SK-N-SH (cell line): ENCODE data around the gene TMEM54. TPM values are rescaled to one million over a fixed set of nuclear protein-coding genes. Genes with fewer than 3 reads are reported as not detected.

Experiments used
- CTCF ChIA-PET: fragments of 300-600, 350-600 bp; formaldehyde crosslinking; extraction: SDS; loops from one replicate; lab custom pipeline; 2021; lab: Yijun Ruan, JAX
- POLR2A ChIA-PET: fragments of 350-600 bp; sonication (Branson Sonifier 250); formaldehyde crosslinking; extraction: SDS; loops from one replicate; lab custom pipeline; 2020; ENCODE audit warnings: antibody characterized with exemption, inconsistent platforms; lab: Yijun Ruan, JAX
- DNase-seq: peaks from one replicate; pipeline ENCODE4 v3.0.0; 2012
- H2AFZ ChIP-seq: fragments of 200-600 bp; sonication (generic); 2 replicates; pipeline ENCODE4 v1.8.1; 2016; ENCODE audit warnings: antibody characterized with exemption, mild to moderate bottlenecking, low read depth
- H3F3A ChIP-seq: fragments of 200-600 bp; sonication (generic); replicated peaks from 2 replicates; pipeline ENCODE3; 2016; ENCODE audit warnings: antibody characterized with exemption, mild to moderate bottlenecking; ENCODE audit not compliant: insufficient read depth
- H3K27ac ChIP-seq, 2 experiments: fragments of 200-500 bp in 1 of 2; fragments of 200-600 bp in 1 of 2; sonication (Bioruptor generic) in 1 of 2; sonication (generic), shearing (Covaris generic) in 1 of 2; 2 replicates each; pipeline versions ENCODE4 v1.5.1 to v1.6.1; 2014 to 2016; ENCODE audit warnings: low read depth in 2 of 2, inconsistent platforms in 1 of 2, low read length in 1 of 2, mild to moderate bottlenecking in 1 of 2, mixed read lengths in 1 of 2
- H3K27me3 ChIP-seq: fragments of 200-600 bp; sonication (generic), shearing (Covaris generic); 2 replicates; pipeline ENCODE4 v1.6.1; 2016; ENCODE audit warnings: mixed run types; ENCODE audit not compliant: insufficient read depth
- H3K36me3 ChIP-seq, 2 experiments: fragments of 200-500 bp in 1 of 2; fragments of 200-600 bp in 1 of 2; sonication (Bioruptor generic) in 1 of 2; sonication (generic) in 1 of 2; replicated peaks in 1 of 2; 2 replicates each; pipeline versions ENCODE3 to v1.5.1; 2014 to 2016; ENCODE audit warnings: low read length in 1 of 2, mild to moderate bottlenecking in 1 of 2; ENCODE audit not compliant: insufficient read depth in 2 of 2, control insufficient read depth in 1 of 2
- H3K4me1 ChIP-seq, 2 experiments: fragments of 200-500 bp in 1 of 2; fragments of 200-600 bp in 1 of 2; sonication (Bioruptor generic) in 1 of 2; sonication (generic), shearing (Covaris generic) in 1 of 2; 2 replicates each; pipeline versions ENCODE4 v1.5.1 to v1.6.1; 2014 to 2016; ENCODE audit warnings: low read depth in 1 of 2, low read length in 1 of 2, mixed run types in 1 of 2; ENCODE audit not compliant: insufficient read depth in 2 of 2, control insufficient read depth in 1 of 2
- H3K4me2 ChIP-seq: fragments of 200-600 bp; sonication (generic), shearing (Covaris generic); 2 replicates; pipeline ENCODE4 v1.6.1; 2017; ENCODE audit warnings: mixed run types
- H3K4me3 ChIP-seq, 2 experiments: fragments of 200-500 bp in 1 of 2; fragments of 200-600 bp in 1 of 2; sonication (Bioruptor generic) in 1 of 2; sonication (generic), shearing (Covaris generic) in 1 of 2; 2 replicates each; pipeline versions ENCODE4 v1.5.1 to v1.8.1; 2014 to 2016; ENCODE audit warnings: low read depth in 2 of 2, inconsistent platforms in 1 of 2, low read length in 1 of 2, mild to moderate bottlenecking in 1 of 2, mixed read lengths in 1 of 2, moderate library complexity in 1 of 2
- H3K79me2 ChIP-seq: fragments of 200-600 bp; sonication (generic); 2 replicates; pipeline ENCODE4 v1.8.1; 2017; ENCODE audit warnings: mild to moderate bottlenecking; ENCODE audit not compliant: insufficient read depth
- H3K9ac ChIP-seq: fragments of 200-600 bp; sonication (generic); 2 replicates; pipeline ENCODE4 v1.6.1; 2017; ENCODE audit warnings: mixed run types
- H3K9me2 ChIP-seq: fragments of 200-600 bp; sonication (generic); 2 replicates; pipeline ENCODE4 v1.6.1; 2017; ENCODE audit warnings: mixed run types
- H3K9me3 ChIP-seq: fragments of 200-600 bp; sonication (generic); 2 replicates; pipeline ENCODE4 v1.6.1; 2017; ENCODE audit warnings: mixed run types, mild to moderate bottlenecking, moderate library complexity
- H4K20me1 ChIP-seq: fragments of 200-600 bp; sonication (generic); 2 replicates; pipeline ENCODE4 v1.6.1; 2017; ENCODE audit warnings: mild to moderate bottlenecking, mixed run types; ENCODE audit not compliant: insufficient read depth
- CHD2 ChIP-seq: fragments of 150-350 bp; IDR thresholded peaks from 2 replicates; pipeline ENCODE4 v1.6.1; 2018; ENCODE audit warnings: low read length; ENCODE audit not compliant: partially characterized antibody
- CTCF ChIP-seq: fragments of 200-600 bp; sonication (generic); IDR thresholded peaks from 2 replicates; pipeline ENCODE4 v1.6.1; 2017; ENCODE audit warnings: antibody characterized with exemption, mild to moderate bottlenecking, moderate library complexity
- EZH2phosphoT487 ChIP-seq: fragments of 200-600 bp; sonication (generic); IDR thresholded peaks from 2 replicates; pipeline ENCODE4 v1.6.1; 2017; ENCODE audit warnings: low read depth, mixed run types, mild to moderate bottlenecking, antibody characterized with exemption, moderate library complexity, borderline replicate concordance
- FOSL2 ChIP-seq: IDR thresholded peaks from 2 replicates; pipeline ENCODE4 v1.4.0; 2012; ENCODE audit warnings: low read depth, mild to moderate bottlenecking, moderate library complexity, borderline replicate concordance
- FOXM1 ChIP-seq: IDR thresholded peaks from 2 replicates; pipeline ENCODE4 v1.4.0; 2012; ENCODE audit warnings: low read depth, mild to moderate bottlenecking
- GABPA ChIP-seq: IDR thresholded peaks from 2 replicates; pipeline ENCODE4 v1.4.0; 2012; ENCODE audit warnings: low read depth, mild to moderate bottlenecking
- JUND ChIP-seq: IDR thresholded peaks from 2 replicates; pipeline ENCODE4 v1.4.0; 2012
- MAX ChIP-seq: IDR thresholded peaks from 2 replicates; pipeline ENCODE4 v1.4.0; 2012; ENCODE audit warnings: low read depth
- MEF2A ChIP-seq: IDR thresholded peaks from 2 replicates; pipeline ENCODE4 v1.4.0; 2012; ENCODE audit warnings: low read depth, borderline replicate concordance
- MXI1 ChIP-seq: IDR thresholded peaks from 2 replicates; pipeline ENCODE4 v1.6.1; 2012; ENCODE audit warnings: mild to moderate bottlenecking, low read depth, low read length, improper control_type of control experiment
- NFIC ChIP-seq: IDR thresholded peaks from 2 replicates; pipeline ENCODE4 v1.4.0; 2012; ENCODE audit warnings: borderline replicate concordance
- POLR2AphosphoS5 ChIP-seq: IDR thresholded peaks from 2 replicates; pipeline ENCODE4 v1.6.1; 2012; ENCODE audit warnings: low read depth, low read length
- RAD21 ChIP-seq: IDR thresholded peaks from 2 replicates; pipeline ENCODE4 v1.6.1; 2012; ENCODE audit warnings: mild to moderate bottlenecking, low read length
- RCOR1 ChIP-seq: fragments of 150-350 bp; IDR thresholded peaks from 2 replicates; pipeline ENCODE4 v1.6.1; 2017; ENCODE audit warnings: antibody characterized with exemption, low read length
- REST ChIP-seq: IDR thresholded peaks from 2 replicates; pipeline ENCODE4 v1.6.1; 2012; ENCODE audit warnings: mild to moderate bottlenecking, low read depth, low read length, moderate library complexity
- RXRA ChIP-seq: IDR thresholded peaks from 2 replicates; pipeline ENCODE4 v1.4.0; 2012; ENCODE audit warnings: low read depth, mild to moderate bottlenecking, borderline replicate concordance
- SIN3A ChIP-seq: IDR thresholded peaks from 2 replicates; pipeline ENCODE4 v1.6.1; 2012; ENCODE audit warnings: low read depth, mild to moderate bottlenecking, low read length, moderate library complexity, borderline replicate concordance
- SMC3 ChIP-seq: IDR thresholded peaks from 2 replicates; pipeline ENCODE4 v1.6.1; 2012; ENCODE audit warnings: low read depth, low read length, improper control_type of control experiment
- ZBTB33 ChIP-seq: IDR thresholded peaks from 2 replicates; pipeline ENCODE4 v1.4.0; 2012; ENCODE audit warnings: low read depth, borderline replicate concordance
- WGBS: methylation state at CpG from one replicate; pipeline ENCODE4 v1.1.6; 2017; ENCODE audit warnings: low lambda C conversion rate; 5-methylcytosine and 5-hydroxymethylcytosine counted together
- polyA plus RNA-seq, 3 experiments: library from polyadenylated mRNA; depleted of rRNA; stranded (reverse); fragments of >200 nt; gene quantifications; 2 replicates each; pipeline ENCODE4 v1.2.3, GENCODE V29; 2012

TMEM54 gene
- polyA plus RNA-seq, 1 of the 3 experiments (the other 2 are of a cell fraction), result 66.6 TPM

- H3K27ac ChIP-seq, result no peak overlapping the region
- no peak overlapping the region for H3K4me2 ChIP-seq
- H3K4me1 ChIP-seq, result peaks cover 0 to 11% of the 10 kb centered on the region in 2 experiments; a peak in 1 of 4 replicates
- H3K9ac ChIP-seq, result no peak overlapping the region
- CTCF ChIA-PET, result interaction anchor here (1.4 to 2.3 kb wide), 3 partner anchors 17 to 170 kb away, joined by 4 to 9 read pairs (median 7); no protein-coding TSS in a partner anchor
- no peaks in the 10 kb centered on the region for H3K9me2 ChIP-seq
- TF ChIP-seq RAD21, result no peak
- TF ChIP-seq ZBTB33, result no peak
- TF ChIP-seq RXRA, result no peak
- POLR2A ChIA-PET, result no interaction called here
- H2AFZ ChIP-seq, result no peak overlapping the region
- H4K20me1 ChIP-seq, result no peaks in the 10 kb centered on the region
- H3K36me3 ChIP-seq, result no peaks in the 10 kb centered on the region
- peaks cover 7% of the 10 kb centered on the region for H3F3A ChIP-seq
- DNase-seq, result no peak
- H3K4me3 ChIP-seq, result no peak overlapping the region
- H3K9me3 ChIP-seq, result no peaks in the 10 kb centered on the region
- H3K27me3 ChIP-seq, result no peaks in the 10 kb centered on the region
- WGBS, result 83% methylated on average over 12 of the region's 12 CpGs
- no peaks in the 10 kb centered on the region for H3K79me2 ChIP-seq
These were observed 14.8 kb upstream of the TMEM54 start for GRCh38 chr1:32915766-32916706.

GRCh38 chr1:32910319-32910718 is 9.1 kb upstream of the TMEM54 start:
- H3K9me2 ChIP-seq, result no peaks in the 10 kb centered on the region
- no peak overlapping the region for H3K9ac ChIP-seq
- no peaks in the 10 kb centered on the region for H4K20me1 ChIP-seq
- CTCF ChIA-PET, result no interaction called here
- H3K36me3 ChIP-seq, result no peaks in the 10 kb centered on the region
- H3K4me1 ChIP-seq, result no peaks in the 10 kb centered on the region
- no peaks in the 10 kb centered on the region for H3K79me2 ChIP-seq
- POLR2A ChIA-PET, result no interaction called here
- no peak overlapping the region for H2AFZ ChIP-seq
- H3K27ac ChIP-seq, result no peak overlapping the region
- H3F3A ChIP-seq, result peaks cover 4% of the 10 kb centered on the region
- no peak for DNase-seq
- no peaks in the 10 kb centered on the region for H3K9me3 ChIP-seq
- no peak overlapping the region for H3K4me3 ChIP-seq
- 60% methylated on average over 5 of the region's 5 CpGs for WGBS
- H3K27me3 ChIP-seq, result no peaks in the 10 kb centered on the region
- H3K4me2 ChIP-seq, result no peak overlapping the region
- TF ChIP-seq CTCF (no peak), POLR2AphosphoS5 (no peak), FOXM1 (no peak), EZH2phosphoT487 (no peak), SMC3 (no peak), GABPA (no peak), JUND (no peak), RCOR1 (no peak), MXI1 (no peak), NFIC (no peak), MAX (no peak), RAD21 (no peak), MEF2A (no peak), REST (no peak), FOSL2 (no peak), SIN3A (no peak), CHD2 (no peak)
